ENCODE measurements around the gene SYCP3. TPM values are rescaled to one million over a fixed set of nuclear protein-coding genes. Genes with fewer than 3 reads are reported as not detected.
A peak's percentile ranks its signal among the peaks of the same experiment; 100 is the strongest.

SYCP3 gene
- total and polyA plus RNA-seq, 2 of the 13 experiments (the other 11 are each of a cell fraction or from before 2014, with no cell fraction given) = not detected

- TF ChIP-seq ZNF142 (CRISPR knock-in tag; IDR thresholded peaks at IDR 0.05) (no peak), SIN3A (IDR thresholded peaks at IDR 0.05; ENCODE audit: borderline replicate concordance, low read depth, low read length) (no peak; the same call in 1 of the 2 replicates), CEBPB (IDR thresholded peaks at IDR 0.05; ENCODE audit: borderline replicate concordance, low read depth, low read length) (no peak), NFKBIZ (CRISPR knock-in tag; IDR thresholded peaks at IDR 0.05) (no peak), ZNF143 (CRISPR knock-in tag; IDR thresholded peaks at IDR 0.05) (no peak), ZNF101 (CRISPR knock-in tag; IDR thresholded peaks at IDR 0.05; ENCODE audit: borderline replicate concordance, low read depth) (no peak), EEA1 (CRISPR knock-in tag; IDR thresholded peaks at IDR 0.05; ENCODE audit: borderline replicate concordance) (no peak), ZNF687 (CRISPR knock-in tag; IDR thresholded peaks at IDR 0.05) (no peak), CREM (IDR thresholded peaks at IDR 0.05) (peak; percentile 57; the same call in 1 of the 2 replicates), CREM (CRISPR knock-in tag; IDR thresholded peaks at IDR 0.05) (no peak)
- TF ChIP-seq, protein P1, sequence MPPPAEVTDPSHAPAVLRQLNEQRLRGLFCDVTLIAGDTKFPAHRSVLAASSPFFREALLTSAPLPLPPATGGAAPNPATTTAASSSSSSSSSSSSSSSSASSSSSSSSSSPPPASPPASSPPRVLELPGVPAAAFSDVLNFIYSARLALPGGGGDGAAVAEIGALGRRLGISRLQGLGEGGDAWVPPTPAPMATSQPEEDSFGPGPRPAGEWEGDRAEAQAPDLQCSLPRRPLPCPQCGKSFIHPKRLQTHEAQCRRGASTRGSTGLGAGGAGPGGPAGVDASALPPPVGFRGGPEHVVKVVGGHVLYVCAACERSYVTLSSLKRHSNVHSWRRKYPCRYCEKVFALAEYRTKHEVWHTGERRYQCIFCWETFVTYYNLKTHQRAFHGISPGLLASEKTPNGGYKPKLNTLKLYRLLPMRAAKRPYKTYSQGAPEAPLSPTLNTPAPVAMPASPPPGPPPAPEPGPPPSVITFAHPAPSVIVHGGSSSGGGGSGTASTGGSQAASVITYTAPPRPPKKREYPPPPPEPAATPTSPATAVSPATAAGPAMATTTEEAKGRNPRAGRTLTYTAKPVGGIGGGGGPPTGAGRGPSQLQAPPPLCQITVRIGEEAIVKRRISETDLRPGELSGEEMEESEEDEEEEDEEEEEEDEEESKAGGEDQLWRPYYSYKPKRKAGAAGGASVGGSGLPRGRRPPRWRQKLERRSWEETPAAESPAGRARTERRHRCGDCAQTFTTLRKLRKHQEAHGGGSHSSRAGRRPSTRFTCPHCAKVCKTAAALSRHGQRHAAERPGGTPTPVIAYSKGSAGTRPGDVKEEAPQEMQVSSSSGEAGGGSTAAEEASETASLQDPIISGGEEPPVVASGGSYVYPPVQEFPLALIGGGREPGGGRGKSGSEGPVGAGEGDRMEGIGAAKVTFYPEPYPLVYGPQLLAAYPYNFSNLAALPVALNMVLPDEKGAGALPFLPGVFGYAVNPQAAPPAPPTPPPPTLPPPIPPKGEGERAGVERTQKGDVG (CRISPR knock-in tag; IDR thresholded peaks at IDR 0.05; ENCODE audit: borderline replicate concordance) = no peak
- TF ChIP-seq, protein P2, sequence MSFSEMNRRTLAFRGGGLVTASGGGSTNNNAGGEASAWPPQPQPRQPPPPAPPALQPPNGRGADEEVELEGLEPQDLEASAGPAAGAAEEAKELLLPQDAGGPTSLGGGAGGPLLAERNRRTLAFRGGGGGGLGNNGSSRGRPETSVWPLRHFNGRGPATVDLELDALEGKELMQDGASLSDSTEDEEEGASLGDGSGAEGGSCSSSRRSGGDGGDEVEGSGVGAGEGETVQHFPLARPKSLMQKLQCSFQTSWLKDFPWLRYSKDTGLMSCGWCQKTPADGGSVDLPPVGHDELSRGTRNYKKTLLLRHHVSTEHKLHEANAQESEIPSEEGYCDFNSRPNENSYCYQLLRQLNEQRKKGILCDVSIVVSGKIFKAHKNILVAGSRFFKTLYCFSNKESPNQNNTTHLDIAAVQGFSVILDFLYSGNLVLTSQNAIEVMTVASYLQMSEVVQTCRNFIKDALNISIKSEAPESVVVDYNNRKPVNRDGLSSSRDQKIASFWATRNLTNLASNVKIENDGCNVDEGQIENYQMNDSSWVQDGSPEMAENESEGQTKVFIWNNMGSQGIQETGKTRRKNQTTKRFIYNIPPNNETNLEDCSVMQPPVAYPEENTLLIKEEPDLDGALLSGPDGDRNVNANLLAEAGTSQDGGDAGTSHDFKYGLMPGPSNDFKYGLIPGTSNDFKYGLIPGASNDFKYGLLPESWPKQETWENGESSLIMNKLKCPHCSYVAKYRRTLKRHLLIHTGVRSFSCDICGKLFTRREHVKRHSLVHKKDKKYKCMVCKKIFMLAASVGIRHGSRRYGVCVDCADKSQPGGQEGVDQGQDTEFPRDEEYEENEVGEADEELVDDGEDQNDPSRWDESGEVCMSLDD (CRISPR knock-in tag; IDR thresholded peaks at IDR 0.05; ENCODE audit: borderline replicate concordance) = no peak
These were observed 26.1 kb downstream of the SYCP3 start (continued) for GRCh38 chr12:101713059-101713682.
